Subcutaneous adipose tissue (tissue), 4 donors: ENCODE data around the gene FLAD1. TPM values are rescaled to one million over a fixed set of nuclear protein-coding genes. Genes with fewer than 3 reads are reported as not detected.

ENCODE experiments used
- CTCF ChIP-seq: fragments of 450-650 bp; IDR thresholded peaks from one replicate; pipeline ENCODE4 v1.5.1; 2016; ENCODE audit warnings: low read depth, mild to moderate bottlenecking, control low read depth, antibody characterized with exemption, moderate library complexity
- total RNA-seq, 4 donors: library from RNA; depleted of rRNA; stranded (reverse); fragments of >200 nt; gene quantifications; one replicate each; pipeline ENCODE4 v1.1.0, GENCODE V29; 2016

Gene FLAD1
- total RNA-seq, 4 donors from 2014 or later, result 23.5 to 25.9 (median 24.7) TPM

- no peak for TF ChIP-seq CTCF
These were observed 11.4 kb downstream of the FLAD1 start for GRCh38 chr1:154994591-154994990.

- TF ChIP-seq CTCF, result no peak
These were observed 14.0 kb downstream of the FLAD1 start for GRCh38 chr1:154996966-154997701.

- TF ChIP-seq CTCF, result no peak
These were observed 15.1 kb downstream of the FLAD1 start for GRCh38 chr1:154998201-154998780.

GRCh38 chr1:154998818-154999570 is 15.8 kb downstream of the FLAD1 start:
- no peak for TF ChIP-seq CTCF

- TF ChIP-seq CTCF, result no peak
These were observed 16.6 kb downstream of the FLAD1 start for GRCh38 chr1:154999571-155000410.

GRCh38 chr1:155000411-155000725 is 17.2 kb downstream of the FLAD1 start:
- TF ChIP-seq CTCF, result no peak
